ENCODE data around the gene LRRC3C.
"Not testable (repeated sequence)": the region's sequence is repeated elsewhere in the genome, so short reads cannot be mapped to it uniquely, and the experiment has no call there.

Gene LRRC3C

DNA sequence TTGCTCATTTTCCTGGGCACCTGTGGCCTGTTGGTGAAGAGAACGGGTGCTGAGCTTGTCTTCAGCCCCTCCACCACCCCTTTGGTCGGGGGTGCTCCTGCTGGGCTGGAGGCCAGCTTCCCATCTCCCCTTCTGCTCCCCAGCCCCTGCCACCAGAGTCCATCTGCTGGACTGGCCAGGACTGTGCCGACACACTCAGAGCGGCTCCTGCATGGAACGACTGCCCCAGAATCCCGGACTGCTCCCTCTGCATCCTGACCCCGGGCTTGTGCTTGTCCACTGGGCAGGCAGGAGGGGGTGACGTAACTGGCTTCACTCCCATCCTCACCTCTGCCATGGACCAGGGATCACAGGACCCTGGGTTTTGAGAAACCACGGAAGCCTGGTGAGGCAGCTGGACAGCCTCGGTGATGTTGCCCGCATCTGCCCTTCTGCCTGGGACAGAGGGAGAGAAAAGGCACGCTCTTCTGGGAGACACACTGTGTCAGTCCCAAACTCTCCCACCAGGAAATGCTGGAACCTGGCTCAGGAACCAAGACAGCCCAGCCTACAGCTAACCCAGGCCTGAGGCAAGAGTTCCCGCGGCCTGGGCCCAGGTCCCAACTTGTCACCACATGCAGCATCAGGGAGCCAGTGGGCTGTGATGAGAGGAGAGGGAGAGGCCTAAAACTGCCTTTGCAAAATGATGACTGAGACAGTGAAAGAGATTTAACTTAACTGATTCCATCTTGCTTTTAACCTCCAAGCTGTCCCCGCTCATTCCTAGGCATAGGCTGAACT lies 19.2 kb downstream of the LRRC3C start:
- no peak for DNase-seq (ENCODE audit: low read depth in 4 of 4, low spot score in 1 of 4)

DNA sequence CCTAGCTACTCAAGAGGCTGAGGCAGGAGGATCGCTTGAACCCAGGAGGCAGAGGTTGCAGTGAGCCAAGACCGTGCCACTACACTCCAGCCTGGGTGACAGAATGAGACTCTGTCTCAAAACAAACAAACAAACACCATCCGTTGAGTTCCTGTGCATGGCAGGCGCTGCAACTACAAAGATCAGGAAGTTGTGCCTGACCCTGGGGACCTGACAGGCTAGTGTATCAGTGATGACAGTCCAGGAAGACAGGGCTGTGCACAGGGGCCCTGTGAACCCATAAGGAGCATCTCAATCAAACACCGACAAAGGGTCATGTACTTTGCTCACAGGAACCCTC lies 20.9 kb downstream of the LRRC3C start:
- DNase-seq (ENCODE audit: low read depth in 4 of 4, low spot score in 1 of 4) = not testable (repeated sequence)

DNA sequence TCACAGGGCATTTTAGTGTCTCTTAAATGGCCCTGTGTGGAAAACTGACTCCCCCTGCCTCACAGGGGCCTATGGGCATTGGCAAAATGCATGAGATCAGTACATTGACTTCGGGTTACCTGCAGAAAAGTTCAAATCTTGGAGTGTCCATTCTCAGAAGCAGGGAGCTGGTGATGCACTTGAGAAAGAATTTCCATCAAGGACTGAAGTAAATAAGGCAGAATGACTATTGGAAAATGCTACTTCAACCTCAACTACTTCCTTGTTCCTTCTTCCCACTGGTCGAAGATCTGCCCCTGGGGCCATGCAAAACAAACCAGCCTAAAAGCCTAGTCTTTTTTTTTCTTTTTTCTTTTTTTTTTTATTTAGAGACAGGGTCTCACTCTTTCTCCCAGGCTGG lies 21.5 kb downstream of the LRRC3C start:
- DNase-seq (ENCODE audit: low read depth in 4 of 4, low spot score in 1 of 4) = no peak

DNA sequence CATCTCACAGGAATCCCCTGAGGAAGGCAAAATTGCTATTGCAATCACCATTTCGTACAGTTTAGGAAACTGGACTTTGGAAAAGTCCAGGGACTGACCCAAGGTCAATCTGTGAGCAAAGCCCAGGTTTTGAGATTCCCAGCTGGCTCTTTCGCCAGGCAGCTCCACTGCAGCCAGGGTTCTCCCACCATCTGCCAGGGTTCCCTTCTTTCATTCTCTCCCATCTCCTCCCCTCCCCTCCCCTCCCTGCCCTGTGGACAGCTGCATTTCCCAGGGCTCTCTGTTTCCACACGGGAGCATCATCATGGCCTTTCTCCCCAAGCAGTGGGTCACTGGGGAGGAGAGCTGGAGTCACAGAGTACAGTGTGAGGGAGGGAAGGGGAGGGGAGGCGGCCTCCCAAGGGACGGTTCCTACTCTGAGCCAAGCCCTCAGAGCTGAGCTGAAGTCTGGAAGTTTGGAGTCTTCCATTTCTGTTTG lies 23.4 kb downstream of the LRRC3C start:
- DNase-seq (ENCODE audit: low read depth in 4 of 4, low spot score in 1 of 4) = no peak

DNA sequence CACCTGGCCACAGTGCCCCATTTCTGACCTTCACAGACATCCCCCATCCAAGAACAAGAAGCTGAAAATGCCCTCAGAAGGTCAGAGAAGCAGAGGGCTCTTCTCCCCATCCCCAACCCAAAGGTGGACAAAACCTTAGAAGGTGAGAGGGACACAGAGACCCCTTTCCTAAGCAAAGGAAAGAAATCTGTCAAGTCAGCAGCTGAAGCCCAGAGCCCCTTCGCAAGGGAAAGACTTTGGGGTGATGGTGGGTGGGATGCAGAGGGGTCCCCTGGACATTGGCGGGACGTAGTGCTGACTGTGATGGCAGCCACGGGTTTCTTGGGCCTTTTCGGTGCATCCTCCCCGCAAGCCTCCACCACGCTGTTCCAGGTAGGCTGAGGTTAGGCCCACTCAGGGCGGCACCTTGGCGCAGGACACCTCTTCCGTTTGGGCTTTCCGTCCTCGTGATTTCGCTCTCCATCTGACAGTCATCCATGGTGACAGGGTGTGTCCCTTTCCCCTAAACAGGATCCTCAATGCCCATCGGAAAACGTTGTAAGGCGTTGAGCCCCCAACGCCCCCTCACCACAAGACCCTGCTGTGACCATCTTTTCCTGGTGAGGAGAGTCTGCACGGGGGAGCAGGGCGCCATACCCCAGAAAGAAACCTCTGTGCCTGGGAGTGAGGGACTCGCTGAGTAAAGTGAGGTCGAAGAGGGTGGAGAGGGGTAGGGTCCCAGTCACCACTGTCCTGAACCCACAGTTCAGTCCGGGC lies 24.6 kb downstream of the LRRC3C start:
- DNase-seq (ENCODE audit: low read depth in 4 of 4, low spot score in 1 of 4) = no peak

DNA sequence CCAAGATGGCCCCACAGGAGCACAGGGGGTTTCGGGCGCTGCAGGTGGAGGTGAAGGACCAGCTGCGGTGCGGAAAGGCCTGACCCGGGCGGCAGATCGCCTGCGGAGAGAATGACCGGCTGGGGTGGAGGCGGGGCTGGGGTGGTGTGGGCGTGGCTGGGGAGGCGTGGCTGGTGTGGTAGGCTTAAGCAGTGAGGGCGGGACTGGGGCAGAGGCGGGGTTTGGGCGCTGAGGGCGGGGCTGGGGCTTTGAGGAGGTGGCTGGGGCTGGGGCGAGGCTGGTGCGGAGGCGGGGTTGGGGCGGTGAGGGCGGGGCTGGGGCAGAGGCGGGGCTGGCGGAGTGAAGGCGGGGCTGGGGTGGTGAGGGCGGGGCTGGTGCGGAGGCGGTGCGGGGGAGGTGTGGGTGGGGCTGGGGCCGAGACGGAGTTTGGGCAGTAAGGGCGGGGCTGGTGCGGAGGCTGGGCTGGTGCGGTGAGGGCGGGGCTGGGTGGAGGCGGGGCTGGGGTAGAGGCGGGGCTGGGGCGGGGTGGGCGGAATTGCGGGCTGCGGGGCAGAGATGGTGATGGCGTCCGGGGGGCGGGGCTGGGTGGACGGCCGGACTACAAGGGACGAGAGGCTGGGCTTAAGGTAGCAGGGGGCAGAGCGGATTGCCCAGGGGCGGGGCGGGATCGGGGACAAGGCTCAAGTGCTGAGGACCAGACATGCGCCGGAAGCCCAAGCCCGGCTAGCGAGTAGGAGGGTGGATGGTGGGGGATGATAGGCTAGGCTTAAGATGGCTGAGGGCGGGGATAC lies 25.3 kb downstream of the LRRC3C start:
- peak; percentile 79 to 90 (median 82) for DNase-seq (ENCODE audit: low read depth in 4 of 4, low spot score in 1 of 4)

DNA sequence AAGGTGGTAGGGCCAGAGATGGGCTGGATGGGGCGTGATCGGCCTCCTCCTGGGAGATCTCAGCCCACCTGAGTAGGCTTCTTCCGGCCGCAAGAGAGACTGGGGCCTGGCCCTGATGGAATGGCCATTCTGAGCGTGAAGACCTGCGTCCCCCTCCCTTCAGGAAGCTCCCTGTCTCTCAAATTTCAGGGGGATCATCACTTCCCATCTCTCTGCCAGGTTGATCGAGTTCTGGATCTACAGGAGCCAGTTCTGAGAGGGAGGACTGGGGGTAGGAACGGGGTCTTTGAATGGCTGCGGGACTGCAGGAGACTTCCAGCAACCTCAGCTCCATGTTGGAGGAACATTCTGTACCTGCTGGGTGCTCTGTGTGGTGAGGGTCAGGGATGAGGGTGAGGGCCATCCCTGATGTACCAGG lies 25.9 kb downstream of the LRRC3C start:
- DNase-seq (ENCODE audit: low read depth in 4 of 4, low spot score in 1 of 4) = no peak

DNA sequence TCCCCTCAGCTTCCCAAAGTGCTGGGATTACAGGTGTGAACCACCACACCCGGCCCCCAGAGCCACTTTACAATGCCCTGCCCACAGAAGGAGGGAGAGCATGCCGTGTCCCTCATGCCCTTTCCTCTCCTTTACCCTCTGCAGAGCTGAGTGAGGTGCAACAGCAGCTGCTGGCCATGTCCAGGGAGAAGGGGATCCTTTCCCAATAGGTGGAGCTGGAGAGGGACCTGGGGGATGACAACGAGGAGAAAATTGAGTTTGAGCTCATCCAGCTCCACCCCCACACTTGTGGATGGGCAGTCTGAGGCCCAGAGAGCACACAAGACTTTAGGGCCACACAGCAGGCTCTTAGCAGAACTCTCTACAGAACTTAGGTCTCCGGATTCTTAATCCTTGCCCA lies 27.3 kb downstream of the LRRC3C start:
- no peak for DNase-seq (ENCODE audit: low read depth in 4 of 4, low spot score in 1 of 4)

DNA sequence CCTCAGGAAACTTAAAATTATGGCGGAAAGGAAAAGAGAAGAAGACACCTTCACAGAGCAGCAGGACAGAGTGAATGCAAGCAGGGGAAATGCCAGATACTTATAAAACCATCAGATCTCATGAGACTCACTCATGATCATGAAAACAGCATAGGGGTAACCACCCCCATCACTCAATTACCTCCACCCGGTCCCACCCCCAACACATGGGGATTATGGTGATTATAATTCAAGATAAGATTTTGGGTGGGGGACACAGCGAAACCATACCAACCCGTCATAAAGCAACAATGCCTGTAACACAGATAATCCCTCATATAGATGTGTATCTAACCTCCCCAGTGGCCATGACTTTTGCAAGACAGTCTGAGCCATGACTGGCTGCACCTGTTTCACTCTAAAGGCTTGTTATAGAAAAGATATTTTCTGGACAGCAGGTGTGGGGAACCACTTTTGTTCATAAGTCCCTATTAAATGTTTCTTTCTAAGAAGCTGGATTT lies 28.2 kb downstream of the LRRC3C start:
- no peak for DNase-seq (ENCODE audit: low read depth in 4 of 4, low spot score in 1 of 4)

DNA sequence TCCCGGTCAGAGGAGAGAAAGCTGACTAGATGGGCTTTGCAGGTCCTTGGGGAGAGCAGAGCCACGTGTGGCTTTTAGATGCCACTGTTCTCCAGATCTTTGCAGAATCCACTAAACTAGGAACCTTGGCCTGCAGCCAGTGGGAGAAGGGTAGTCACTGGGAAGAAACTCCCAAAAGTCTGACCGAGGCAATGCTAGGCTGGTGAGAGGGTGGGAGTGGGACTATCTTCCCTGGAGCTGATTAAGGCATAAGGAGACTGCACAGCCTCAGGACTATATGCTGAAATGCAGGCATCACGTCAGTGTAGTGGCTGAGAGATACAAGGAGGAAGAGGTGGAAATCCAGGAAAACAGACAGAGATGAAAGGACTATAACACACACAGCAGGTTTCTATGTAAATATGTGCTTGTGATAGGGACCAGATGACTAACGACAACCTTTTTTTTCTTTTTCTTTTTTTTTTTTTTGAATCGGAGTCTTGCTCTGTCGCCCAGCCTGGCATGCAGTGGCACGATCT lies 33.1 kb downstream of the LRRC3C start:
- no peak for DNase-seq (ENCODE audit: low read depth in 4 of 4, low spot score in 1 of 4)

DNA sequence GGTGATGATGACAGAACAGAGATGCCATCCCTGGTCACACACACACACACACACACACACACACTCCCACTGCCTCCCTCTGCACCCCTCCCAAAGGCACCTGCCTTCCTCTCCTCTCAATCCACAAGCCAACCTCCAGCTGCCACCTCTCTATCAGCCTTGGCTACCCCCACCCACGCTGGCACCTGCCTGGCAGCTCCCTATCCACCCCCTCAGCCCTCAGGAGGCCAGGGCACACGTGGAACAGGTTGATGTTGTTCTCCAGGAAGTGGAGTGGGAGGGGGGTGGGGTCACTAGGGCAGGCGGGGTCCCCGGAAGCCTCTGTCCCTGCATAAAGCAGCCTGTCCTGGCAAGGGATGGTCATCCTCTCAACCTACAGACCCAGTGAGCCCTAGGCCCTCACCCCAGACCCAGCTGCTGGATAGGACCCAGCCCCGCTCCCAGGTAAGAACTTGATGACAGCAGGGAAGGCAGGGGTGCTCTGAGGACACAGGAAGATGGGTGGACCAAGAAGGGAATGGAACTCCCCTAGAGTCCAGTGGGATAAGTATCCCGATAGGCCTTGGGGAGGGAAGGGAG lies 35.2 kb downstream of the LRRC3C start, which contains the start of gene GSDMA:
TSS of gene GSDMA (plus strand) at position 363 of the 579 bp plus-strand sequence. CDS start 2,684 bp downstream, outside the sequence.
- no peak for DNase-seq (ENCODE audit: low read depth in 4 of 4, low spot score in 1 of 4)

DNA sequence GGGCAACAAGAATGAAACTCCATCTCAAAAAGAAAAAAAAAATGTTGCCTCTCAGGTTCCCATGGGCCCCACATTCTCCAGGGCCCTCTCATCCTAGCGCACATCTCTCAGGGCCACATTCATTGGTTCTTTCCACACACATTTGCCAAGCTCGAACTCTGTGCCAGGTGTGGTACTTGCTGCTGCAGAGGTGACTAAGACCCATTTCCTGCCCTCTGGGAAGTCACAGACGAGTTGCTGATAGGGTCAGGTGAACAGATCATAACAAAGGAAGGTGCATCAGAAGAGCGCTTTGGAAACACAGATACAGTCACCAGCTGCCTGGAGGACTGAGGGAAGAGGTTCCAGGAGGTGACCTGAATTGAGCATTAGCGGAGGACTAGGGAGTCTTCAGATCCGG lies 36.3 kb downstream of the LRRC3C start:
- DNase-seq (ENCODE audit: low read depth in 4 of 4, low spot score in 1 of 4) = no peak

DNA sequence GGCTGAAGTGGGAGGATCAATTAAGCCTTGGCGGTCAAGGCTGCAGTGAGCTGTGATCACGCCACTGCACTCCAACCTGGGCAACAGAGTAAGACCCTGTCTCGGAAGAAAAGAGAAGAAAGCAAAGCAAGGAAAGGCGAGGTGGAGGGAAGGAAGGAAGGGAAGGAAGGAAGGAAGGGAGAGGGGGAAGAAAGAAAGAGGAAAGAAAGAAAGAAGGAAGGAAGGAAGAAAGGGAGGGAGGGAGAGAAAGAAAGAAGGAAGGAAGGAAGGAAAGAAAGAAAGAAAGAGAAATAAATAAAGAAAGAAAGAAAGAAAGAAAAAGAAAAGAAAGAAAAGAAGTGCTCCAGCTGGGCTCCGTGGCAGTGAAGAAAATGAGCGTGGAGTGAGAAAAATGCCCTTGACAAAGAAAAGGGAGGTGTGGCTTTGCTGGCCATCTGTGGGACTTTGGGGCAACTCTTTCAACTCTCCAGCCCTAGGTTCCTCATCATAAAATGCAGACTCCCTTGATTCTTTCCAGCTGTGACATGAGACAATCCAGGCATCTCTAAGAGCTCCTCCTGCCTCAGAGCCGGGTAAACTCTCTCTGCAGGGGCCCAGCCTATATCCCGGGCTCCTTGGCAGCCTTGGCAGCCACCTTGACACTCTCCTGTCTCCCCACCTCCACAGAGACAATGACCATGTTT lies 37.6 kb downstream of the LRRC3C start:
- no peak for DNase-seq (ENCODE audit: low read depth in 4 of 4, low spot score in 1 of 4)

DNA sequence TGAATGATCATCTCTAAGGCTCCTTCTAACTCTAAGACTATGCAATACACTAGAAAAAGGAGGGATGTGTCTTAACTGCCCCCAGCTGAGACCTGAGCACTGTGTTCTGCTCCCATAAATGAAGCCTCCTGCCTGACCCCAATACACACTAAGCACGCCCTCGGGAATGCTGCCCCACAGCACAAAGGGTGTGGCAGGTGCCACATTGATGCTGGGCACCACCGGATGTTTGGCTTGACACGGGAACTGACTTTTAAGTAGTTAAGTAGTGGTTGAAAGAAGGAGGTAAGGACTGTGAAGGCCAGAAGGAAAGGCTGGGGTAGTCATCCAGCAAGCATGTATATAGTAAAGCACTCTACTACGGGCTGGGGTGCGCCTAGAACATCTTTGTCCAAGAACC lies 39.2 kb downstream of the LRRC3C start:
- no peak for DNase-seq (ENCODE audit: low read depth in 4 of 4, low spot score in 1 of 4)

DNA sequence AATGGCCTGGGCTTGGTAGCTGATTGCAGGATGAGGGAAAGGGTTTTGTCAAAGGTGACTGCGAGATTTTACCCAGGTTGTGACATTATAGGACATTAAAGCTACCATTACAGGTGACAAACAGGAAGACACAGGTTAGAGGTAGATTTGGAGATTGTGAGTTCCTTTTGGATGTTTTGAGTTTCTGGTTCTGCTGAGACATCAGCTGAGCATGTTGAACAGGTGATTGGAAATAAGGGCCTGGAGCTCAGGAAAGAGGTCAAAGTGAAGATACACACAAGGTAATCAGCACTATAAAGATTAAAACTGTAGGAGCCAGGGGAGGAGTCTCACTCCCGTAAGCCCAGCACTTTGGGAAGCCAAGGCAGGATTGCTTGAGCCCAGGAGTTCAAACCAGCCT lies 41.2 kb downstream of the LRRC3C start:
- DNase-seq (ENCODE audit: low read depth in 4 of 4, low spot score in 1 of 4) = no peak

DNA sequence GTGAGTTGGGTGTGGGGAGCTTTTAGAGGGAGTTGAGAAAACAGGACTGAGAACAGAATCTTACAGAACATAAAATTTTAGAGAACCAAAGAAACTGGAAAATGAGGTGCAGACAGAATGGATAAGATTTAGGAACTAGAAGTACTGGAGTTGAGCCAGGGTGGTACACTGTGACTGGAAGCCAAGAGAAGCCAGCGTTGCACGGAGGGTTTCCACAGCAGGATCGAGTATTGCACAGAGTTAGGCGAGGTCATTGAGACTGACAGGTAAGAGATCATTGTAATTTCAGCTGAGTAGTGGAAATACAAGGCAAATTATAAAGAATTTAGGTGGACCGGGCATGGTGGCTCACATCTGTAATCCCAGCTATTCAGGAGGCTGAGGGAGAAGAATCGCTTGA lies 41.8 kb downstream of the LRRC3C start:
- DNase-seq (ENCODE audit: low read depth in 4 of 4, low spot score in 1 of 4) = no peak

DNA sequence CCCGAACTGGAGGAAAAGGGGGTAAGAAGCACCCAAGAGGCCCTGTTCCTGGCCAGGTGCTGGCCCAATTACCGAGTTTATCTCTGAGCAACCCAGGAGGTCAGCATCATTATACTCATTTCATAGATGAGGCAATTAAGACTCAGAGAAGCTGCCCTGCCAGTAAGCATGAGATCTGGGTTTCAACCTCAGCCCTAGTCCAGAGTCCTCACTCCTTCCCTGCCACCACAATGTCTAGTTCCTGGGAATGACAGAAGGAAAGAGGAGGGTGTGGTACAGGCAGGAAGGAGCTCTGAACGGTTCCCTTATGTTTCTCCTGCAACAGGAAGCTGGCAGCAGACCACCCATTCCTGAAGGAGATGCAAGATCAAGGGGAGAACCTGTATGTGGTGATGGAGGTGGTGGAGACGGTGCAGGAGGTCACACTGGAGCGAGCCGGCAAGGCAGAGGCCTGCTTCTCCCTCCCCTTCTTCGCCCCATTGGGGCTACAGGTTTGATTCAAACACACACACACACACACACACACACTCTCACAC lies 42.7 kb downstream of the LRRC3C start:
- no peak for DNase-seq (ENCODE audit: low read depth in 4 of 4, low spot score in 1 of 4)

DNA sequence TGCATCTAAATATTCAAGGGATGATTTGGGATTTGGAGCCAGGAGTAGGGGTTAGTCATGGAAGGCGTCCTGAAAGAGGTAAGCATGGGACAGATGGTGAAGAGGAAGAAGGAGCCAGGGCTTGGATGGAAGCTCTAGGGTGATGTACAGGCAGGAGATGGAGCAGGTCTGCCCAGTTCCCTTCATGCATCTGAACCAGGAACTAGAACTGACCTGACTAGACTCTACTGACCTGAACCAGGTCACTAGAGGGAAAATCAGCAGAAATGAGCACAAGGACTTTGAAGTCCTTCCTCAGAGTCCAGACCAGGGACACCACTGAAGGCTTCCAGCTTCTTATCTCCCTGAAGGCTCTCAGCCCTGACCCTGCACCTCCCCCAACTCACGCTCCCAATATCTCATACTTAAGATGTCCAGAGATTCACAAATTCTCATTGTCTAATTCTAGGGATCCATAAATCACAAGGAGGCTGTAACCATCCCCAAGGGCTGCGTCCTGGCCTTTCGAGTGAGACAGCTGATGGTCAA lies 43.6 kb downstream of the LRRC3C start:
- DNase-seq (ENCODE audit: low read depth in 4 of 4, low spot score in 1 of 4) = no peak

DNA sequence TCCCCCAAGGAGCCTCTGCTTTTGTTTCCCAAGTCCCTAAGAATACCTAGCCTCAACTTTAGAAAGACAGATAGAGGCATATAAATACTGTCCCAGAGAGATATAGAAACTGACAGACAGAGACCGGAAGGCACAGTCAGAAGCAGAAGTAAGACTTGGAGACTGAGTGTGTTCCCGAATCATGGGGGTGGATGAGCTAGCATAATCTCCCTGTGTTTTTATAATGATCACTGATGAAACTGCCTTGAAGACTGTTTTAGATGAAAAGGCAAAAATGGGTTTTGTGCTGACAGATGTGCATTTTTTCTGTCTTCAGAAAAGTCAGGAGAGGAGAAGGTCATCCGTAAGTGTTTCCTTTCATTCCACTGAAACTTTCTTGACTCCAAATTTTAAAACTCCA lies 44.7 kb downstream of the LRRC3C start:
- no peak for DNase-seq (ENCODE audit: low read depth in 4 of 4, low spot score in 1 of 4)

DNA sequence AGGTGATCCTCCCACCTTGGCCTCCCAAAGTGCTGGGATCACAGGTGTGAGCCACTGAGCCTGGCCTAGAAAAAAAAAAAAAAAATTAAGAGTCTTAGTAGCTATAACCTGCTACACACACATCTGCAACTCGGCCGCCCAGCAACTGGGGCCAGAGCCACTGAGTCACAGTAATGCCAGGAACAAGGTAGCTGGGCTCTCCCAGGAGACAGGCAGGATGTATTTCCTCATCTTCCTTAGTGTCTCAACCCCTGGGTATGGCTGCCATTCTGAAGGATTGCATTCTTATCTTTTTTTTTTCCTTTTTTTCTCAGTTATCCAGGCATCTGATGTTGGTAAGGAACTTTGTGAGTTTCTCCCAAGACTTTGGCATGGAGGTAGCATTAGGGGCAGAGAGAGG lies 46.0 kb downstream of the LRRC3C start:
- no peak for DNase-seq (ENCODE audit: low read depth in 4 of 4, low spot score in 1 of 4)
